ENCODE data around the gene ETNK1.

DNA sequence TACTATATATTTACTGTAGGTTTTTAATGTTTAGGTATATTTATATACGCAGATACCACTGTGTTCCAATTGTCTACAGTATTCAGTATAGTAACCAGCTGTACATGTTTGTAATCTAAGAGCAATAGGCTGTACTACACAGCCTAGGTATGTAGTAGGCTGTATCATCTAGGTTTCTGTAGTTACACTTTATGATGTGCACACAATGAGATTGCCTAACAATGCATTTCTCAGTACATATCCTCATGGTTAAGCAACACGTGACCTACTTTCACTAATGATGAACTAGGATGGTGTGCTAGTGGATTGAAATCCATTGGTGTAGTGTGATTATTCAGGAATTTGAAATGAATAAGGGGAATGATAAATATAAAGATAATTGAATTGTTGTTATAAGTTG lies 77.7 kb downstream of the ETNK1 start:
- TF ChIP-seq, protein P1, sequence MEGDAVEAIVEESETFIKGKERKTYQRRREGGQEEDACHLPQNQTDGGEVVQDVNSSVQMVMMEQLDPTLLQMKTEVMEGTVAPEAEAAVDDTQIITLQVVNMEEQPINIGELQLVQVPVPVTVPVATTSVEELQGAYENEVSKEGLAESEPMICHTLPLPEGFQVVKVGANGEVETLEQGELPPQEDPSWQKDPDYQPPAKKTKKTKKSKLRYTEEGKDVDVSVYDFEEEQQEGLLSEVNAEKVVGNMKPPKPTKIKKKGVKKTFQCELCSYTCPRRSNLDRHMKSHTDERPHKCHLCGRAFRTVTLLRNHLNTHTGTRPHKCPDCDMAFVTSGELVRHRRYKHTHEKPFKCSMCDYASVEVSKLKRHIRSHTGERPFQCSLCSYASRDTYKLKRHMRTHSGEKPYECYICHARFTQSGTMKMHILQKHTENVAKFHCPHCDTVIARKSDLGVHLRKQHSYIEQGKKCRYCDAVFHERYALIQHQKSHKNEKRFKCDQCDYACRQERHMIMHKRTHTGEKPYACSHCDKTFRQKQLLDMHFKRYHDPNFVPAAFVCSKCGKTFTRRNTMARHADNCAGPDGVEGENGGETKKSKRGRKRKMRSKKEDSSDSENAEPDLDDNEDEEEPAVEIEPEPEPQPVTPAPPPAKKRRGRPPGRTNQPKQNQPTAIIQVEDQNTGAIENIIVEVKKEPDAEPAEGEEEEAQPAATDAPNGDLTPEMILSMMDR (IDR thresholded peaks at IDR 0.05): no peak
- no peak for TF ChIP-seq POLR2A (IDR thresholded peaks at IDR 0.05)
